ENCODE data around the gene CTPS2.
"Not testable (repeated sequence)": the region's sequence is repeated elsewhere in the genome, so short reads cannot be mapped to it uniquely, and the experiment has no call there.

CTPS2 gene

DNA sequence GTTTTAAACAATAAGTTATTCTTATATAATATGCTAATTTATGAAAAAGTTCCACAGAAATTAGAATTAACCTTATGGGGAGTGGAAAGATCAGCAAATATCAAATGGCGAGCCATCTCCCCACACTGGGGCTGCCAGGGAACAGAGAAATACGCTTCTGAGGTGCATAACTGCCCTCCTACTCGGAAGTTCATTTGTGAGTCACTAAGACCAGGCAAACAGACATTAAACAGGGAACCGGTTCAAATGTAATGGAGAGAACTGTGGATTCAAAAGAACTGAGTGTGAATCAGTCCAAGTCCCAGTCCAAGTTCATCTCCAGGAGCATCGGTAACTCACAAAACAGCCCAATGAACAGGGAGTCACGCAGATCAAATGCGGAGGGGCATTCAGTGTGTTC lies 73.9 kb downstream of the CTPS2 start:
- DNase-seq (ENCODE audit: insufficient read length, low spot score) = no peak
- TF ChIP-seq CTCF (IDR thresholded peaks at IDR 0.05; ENCODE audit: insufficient read depth, missing control alignments) = no peak
- FAIRE-seq = no peak

DNA sequence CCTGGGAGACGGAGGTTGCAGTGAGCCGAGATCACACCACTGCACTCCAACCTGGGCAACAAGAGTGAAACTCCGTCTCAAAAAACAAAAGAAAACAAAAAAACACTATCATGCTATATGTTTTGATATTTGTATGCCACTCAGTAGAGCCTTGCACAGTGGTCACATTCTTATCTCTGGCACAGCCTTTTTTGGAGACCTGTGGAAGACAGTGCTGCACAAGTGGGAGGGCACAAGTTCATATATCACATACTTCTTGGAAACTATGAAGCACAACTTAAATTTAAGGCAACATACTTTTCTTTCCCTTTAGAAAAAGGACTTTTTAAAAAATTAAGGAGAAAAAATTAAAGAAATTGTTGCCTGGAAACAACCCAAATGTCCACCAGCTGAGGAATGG lies 76.9 kb downstream of the CTPS2 start:
- FAIRE-seq = no peak

DNA sequence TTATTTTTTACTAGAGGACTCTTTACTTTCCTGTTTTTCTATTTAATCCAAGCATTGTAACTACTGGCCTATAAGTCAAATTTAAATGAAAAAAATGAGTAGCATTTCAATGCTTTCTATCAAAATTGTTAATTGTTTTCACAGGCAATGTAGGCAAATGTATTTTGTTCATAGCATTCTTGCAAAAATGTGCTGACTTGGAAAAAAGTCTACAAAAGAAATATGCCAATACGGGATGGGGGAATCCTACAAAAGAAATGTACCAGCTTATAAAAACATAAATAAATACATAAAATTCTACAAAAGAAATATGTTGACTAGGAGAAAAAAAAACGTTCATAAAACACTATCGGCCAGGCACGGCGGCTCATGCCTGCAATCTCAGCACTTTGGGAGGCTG lies 77.4 kb downstream of the CTPS2 start:
- DNase-seq (ENCODE audit: insufficient read length, low spot score) (no peak), FAIRE-seq (no peak)
- TF ChIP-seq CTCF (IDR thresholded peaks at IDR 0.05; ENCODE audit: insufficient read depth, missing control alignments) = no peak

More for the DNA sequence above, 76.9 kb downstream of the CTPS2 start:
- no peak for TF ChIP-seq CTCF (IDR thresholded peaks at IDR 0.05; ENCODE audit: insufficient read depth, missing control alignments)
- no peak for DNase-seq (ENCODE audit: insufficient read length, low spot score)

GRCh38 chrX:16633754-16634153 lies 78.7 kb downstream of the CTPS2 start:
- TF ChIP-seq CTCF (IDR thresholded peaks at IDR 0.05; ENCODE audit: insufficient read depth, missing control alignments) = no peak
- DNase-seq (ENCODE audit: insufficient read length, low spot score) (no peak), FAIRE-seq (no peak)

DNA sequence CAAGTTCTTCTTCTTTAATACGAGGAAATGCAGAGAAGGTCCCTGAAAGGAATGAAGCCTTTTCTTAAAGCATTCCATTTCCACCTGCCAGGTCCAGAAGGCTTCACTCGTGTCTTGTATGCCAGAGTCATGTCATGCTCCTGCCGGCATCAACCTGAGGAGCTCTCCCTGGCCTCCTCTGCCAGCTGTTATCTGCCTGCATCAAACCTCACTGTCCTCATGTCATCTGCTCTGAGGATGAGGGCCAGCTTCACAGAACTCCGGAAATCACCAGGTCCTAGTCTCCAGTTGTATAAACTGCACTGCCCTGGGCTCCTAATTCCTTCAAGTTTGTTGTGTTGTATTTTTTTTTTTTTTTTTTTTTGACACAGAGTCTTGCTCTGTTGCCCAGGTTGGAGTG lies 82.6 kb downstream of the CTPS2 start:
- TF ChIP-seq CTCF (IDR thresholded peaks at IDR 0.05; ENCODE audit: insufficient read depth, missing control alignments) = no peak
- FAIRE-seq (no peak), DNase-seq (ENCODE audit: insufficient read length, low spot score) (no peak)

DNA sequence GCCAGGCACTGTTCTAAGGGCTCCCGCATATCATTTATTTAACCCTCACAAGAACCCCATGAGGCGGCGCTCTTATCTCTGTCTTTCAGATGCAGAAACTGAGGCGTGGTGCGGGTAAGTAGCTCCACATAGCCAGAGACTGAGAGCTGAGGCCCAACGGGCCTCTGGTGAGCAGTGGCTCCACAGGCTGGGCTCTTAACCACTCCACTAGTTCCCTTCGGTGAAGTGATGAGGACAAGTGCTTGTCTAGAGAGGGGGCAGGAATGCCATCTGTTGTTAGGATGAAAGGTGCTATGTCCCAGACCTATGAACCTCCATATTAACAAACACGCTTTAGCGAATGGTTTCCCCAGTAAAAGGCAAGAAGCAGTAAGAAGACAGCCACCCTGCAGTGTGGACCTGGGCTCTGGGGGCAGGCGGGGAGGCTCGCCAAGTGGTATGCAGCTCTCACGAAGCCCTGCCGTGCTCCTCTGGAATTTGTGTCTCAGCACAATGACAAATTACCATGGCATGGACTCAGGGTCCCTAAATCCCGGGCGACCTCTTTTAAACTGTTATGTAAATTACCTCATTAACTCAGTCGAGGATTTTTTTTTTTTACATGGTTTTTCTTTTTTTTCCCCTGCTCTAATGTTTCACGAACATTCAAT lies 83.4 kb downstream of the CTPS2 start:
- FAIRE-seq (no peak), DNase-seq (ENCODE audit: insufficient read length, low spot score) (no peak)
- TF ChIP-seq CTCF (IDR thresholded peaks at IDR 0.05; ENCODE audit: insufficient read depth, missing control alignments) = no peak

DNA sequence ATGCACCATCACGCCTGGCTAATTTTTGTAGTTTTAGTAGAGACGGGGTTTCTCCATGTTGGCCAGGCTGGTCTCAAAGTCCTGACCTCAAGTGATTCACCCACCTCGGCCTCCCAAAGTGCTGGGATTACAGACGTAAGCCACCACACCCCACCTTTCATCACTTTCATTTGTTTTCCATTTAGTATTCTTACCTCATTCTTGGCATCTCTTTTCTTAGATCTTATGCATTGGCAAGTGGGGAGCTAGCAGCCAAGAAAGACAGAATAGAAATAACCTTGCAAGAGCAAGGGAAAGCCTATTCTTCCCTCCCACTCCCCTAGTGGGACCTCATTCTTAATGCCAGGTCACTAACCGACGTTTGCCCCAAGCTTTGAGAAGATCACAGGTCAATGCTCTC lies 84.0 kb downstream of the CTPS2 start:
- not testable (repeated sequence) for FAIRE-seq; DNase-seq (ENCODE audit: insufficient read length, low spot score)

DNA sequence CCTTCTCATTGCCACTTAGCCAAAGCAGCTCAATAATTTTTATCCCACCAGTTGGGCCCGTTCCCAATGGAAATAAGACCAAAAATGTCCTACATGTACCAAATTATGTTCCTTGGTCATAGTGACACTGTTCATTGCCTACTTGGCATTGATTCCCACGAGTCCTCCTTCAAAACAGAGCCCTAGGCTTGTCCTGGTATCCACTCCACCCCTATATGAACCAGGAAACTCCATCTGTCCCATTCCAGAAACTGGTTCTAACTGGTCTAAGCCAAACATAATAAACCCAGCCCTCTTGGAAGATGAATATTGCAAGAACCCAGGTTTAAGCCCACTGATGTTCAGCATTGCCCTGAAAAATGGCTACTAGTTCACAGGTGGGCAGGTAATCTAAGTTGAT lies 93.4 kb downstream of the CTPS2 start:
- no peak for TF ChIP-seq CTCF (IDR thresholded peaks at IDR 0.05; ENCODE audit: insufficient read depth, missing control alignments)
- DNase-seq (ENCODE audit: insufficient read length, low spot score) (no peak), FAIRE-seq (no peak)

Measured in D721Med (cell line).